GM21786 (cell line): ENCODE measurements around the gene SGSM1.

ENCODE experiments used
- ATAC-seq: cut with Tn5 transposase; IDR thresholded peaks from one replicate; pipeline ENCODE4 v1.9.1; 2021; ENCODE audit not compliant: unreplicated experiment

Gene SGSM1

GRCh38 chr22:24975125-24975640 is 169.2 kb downstream of the SGSM1 start:
- no peak for ATAC-seq

DNA sequence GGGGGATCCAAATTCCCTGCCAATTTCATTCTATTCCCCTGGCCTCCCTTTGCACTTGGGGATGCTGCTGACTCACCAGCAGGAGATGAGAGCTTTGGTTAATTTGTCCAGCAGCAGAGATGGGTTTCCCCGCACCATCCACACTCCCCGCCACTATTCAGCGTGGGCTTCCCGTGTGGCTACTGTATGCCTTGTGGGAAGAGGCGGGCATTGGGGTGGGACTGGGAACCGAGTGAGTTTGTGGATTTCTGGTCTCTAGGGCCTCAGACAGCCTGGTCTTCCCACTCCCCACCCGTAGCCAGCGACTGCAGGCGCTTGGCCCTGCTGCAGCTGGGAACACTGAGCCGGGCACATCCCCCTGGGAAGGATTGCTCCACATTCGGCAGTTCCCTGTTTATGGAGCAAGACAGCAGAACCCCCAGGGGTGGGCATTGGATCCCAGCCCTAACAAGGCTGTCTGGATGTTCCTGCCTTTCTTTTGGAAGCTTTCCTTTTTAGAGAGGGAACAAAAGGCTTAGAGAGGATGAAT is 169.9 kb downstream of the SGSM1 start:
- no peak for ATAC-seq

DNA sequence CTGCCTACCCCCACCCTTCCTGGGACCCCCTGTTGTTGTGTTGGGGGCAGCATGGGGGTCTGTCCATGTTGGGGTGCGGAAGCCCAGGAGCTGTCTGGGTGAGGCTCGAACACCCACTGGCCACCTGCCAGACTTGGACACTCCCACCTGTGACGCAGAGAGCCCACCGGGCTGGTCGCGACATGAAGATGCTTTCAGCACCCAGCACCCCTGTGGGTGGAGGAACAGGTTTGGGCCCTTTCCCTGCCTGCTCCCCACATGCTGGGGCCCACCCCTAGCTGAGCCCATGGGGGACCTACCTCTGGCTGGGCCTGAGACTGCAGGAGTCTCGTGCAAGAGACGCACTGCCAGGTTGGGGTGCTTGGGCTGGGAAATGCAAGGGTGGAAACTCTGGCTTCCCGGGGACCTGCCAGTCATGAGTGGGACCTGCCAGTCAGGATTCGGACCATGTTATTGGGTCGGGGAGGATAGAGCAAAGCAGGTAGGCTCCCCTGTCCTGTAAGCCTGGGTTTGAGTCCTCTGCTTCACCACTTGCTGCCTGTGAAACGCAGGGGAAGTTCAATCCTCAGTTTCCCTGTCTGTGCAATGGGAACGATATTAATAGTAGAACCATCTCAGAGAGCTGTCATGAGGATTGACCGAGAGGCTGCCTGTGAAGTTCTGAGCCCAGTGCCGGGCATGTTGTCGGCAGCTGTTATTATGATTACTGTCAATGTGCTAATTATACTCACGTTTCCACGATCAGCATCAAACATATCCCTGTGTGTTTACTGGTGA is 170.6 kb downstream of the SGSM1 start:
- no peak for ATAC-seq
